Calu3 (cell line): ENCODE measurements around the gene CISD2. TPM values are rescaled to one million over a fixed set of nuclear protein-coding genes. Genes with fewer than 3 reads are reported as not detected.
"Not testable (repeated sequence)": the region's sequence is repeated elsewhere in the genome, so short reads cannot be mapped to it uniquely, and the experiment has no call there.

Experiments
- BruUV-seq: library from RNA; stranded (reverse); fragments of 400-500 nt; replicated peaks from 2 replicates; lab custom pipeline; 2021; lab: Mats Ljungman, UMichigan
- CTCF ChIA-PET: fragments of 300-600 bp; sonication (Branson Sonifier 250); formaldehyde crosslinking; loops from one replicate; lab custom pipeline; 2022; ENCODE audit warnings: antibody characterized with exemption; lab: Charles Lee
- DNase-seq: peaks from one replicate; pipeline ENCODE4 v3.0.0; 2022
- H3K27ac Mint-ChIP-seq: one replicate; pipeline ENCODE4 v1.8.0; 2022; ENCODE audit warnings: mixed read lengths; ENCODE audit not compliant: unreplicated experiment
- H3K27me3 Mint-ChIP-seq: one replicate; pipeline ENCODE4 v1.8.0; 2022; ENCODE audit warnings: mixed read lengths; ENCODE audit not compliant: unreplicated experiment
- H3K36me3 Mint-ChIP-seq: one replicate; pipeline ENCODE4 v1.8.0; 2022; ENCODE audit warnings: mild to moderate bottlenecking, moderate library complexity, mixed read lengths; ENCODE audit not compliant: insufficient read depth, unreplicated experiment
- H3K4me1 Mint-ChIP-seq: one replicate; pipeline ENCODE4 v1.8.0; 2022; ENCODE audit warnings: mild to moderate bottlenecking, low read depth, mixed read lengths; ENCODE audit not compliant: unreplicated experiment
- H3K4me3 Mint-ChIP-seq: one replicate; pipeline ENCODE4 v1.8.0; 2022; ENCODE audit warnings: mild to moderate bottlenecking, low read depth, moderate library complexity, mixed read lengths; ENCODE audit not compliant: unreplicated experiment
- H3K9me3 Mint-ChIP-seq: one replicate; pipeline ENCODE4 v1.8.0; 2022; ENCODE audit warnings: low read depth, mixed read lengths; ENCODE audit not compliant: unreplicated experiment
- intact Hi-C: fragments of 100-400 bp; cut with micrococcal nuclease; formaldehyde crosslinking; loops from one replicate; pipeline ENCODE4 v1.10.0; 2022; ENCODE audit not compliant: unreplicated experiment
- total RNA-seq: library from RNA; stranded (reverse); gene quantifications from 2 replicates; pipeline ENCODE4 v1.2.3, GENCODE V29; 2022
- TF ChIP-seq, protein P1 (sequence below): fragments of 200-600 bp; IDR thresholded peaks from one replicate; pipeline ENCODE4 v1.8.0; 2022; ENCODE audit warnings: antibody characterized with exemption; ENCODE audit not compliant: unreplicated experiment

Gene CISD2
- total RNA-seq, 1 experiment from 2014 or later: 36.9 TPM

DNA sequence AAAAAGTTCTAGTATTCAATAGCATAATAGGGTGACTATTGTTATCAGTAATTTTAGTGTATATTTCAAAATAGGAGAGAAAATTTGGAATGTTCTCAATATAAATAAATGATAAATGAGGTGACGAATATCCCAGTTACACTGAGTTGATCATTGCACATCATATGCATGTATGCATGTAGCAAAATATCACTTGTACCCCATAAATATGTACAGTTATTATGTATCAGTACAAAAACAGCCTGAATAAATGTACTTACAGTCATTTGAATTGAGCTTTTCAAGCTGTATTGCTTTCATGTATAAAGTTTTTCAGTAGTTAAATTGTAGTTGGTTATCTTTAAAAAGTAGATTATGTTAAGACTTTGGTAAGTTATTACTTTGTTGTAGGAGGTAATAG lies 12.6 kb downstream of the CISD2 start:
- Mint-ChIP-seq H3K4me3 (no peak overlapping the region), H3K27me3 (no peaks in the 10 kb centered on the region), H3K27ac (no peak overlapping the region), H3K36me3 (peaks cover 9% of the 10 kb centered on the region), H3K9me3 (peaks cover 2% of the 10 kb centered on the region), H3K4me1 (peaks cover 8% of the 10 kb centered on the region)
- BruUV-seq: no TSS peak
- TF ChIP-seq, protein P1, sequence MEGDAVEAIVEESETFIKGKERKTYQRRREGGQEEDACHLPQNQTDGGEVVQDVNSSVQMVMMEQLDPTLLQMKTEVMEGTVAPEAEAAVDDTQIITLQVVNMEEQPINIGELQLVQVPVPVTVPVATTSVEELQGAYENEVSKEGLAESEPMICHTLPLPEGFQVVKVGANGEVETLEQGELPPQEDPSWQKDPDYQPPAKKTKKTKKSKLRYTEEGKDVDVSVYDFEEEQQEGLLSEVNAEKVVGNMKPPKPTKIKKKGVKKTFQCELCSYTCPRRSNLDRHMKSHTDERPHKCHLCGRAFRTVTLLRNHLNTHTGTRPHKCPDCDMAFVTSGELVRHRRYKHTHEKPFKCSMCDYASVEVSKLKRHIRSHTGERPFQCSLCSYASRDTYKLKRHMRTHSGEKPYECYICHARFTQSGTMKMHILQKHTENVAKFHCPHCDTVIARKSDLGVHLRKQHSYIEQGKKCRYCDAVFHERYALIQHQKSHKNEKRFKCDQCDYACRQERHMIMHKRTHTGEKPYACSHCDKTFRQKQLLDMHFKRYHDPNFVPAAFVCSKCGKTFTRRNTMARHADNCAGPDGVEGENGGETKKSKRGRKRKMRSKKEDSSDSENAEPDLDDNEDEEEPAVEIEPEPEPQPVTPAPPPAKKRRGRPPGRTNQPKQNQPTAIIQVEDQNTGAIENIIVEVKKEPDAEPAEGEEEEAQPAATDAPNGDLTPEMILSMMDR: no peak
- CTCF ChIA-PET: no interaction called here
- DNase-seq: no peak
- intact Hi-C loops: no loop called here

DNA sequence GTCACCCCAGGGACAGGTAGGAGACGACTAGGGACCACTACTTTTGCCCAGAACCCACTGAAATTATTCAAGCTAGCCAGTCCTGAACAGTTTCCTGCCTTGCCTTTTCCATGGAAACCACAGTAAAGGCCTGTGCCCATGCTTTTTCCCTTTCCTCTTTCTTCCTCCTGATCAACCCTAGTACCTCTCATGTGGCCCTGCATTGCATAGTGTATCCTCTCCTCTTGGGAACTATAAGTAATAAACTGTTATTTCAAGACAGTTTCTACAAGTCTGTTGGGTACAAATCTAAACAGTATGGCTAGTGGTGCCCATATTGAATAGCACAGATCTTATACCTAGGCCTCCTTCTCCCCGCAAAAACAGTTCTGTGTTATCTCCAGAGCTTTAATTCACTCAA lies 14.5 kb downstream of the CISD2 start:
- no peak for DNase-seq
- H3K4me1 Mint-ChIP-seq: peaks cover 8% of the 10 kb centered on the region
- TF ChIP-seq, protein P1: no peak
- H3K27ac Mint-ChIP-seq: no peak overlapping the region
- H3K27me3 Mint-ChIP-seq: no peaks in the 10 kb centered on the region
- H3K9me3 Mint-ChIP-seq: no peaks in the 10 kb centered on the region
- no peak overlapping the region for H3K4me3 Mint-ChIP-seq
- no TSS peak for BruUV-seq
- intact Hi-C loops: no loop called here
- H3K36me3 Mint-ChIP-seq: peaks cover 8% of the 10 kb centered on the region
- CTCF ChIA-PET: no interaction called here

DNA sequence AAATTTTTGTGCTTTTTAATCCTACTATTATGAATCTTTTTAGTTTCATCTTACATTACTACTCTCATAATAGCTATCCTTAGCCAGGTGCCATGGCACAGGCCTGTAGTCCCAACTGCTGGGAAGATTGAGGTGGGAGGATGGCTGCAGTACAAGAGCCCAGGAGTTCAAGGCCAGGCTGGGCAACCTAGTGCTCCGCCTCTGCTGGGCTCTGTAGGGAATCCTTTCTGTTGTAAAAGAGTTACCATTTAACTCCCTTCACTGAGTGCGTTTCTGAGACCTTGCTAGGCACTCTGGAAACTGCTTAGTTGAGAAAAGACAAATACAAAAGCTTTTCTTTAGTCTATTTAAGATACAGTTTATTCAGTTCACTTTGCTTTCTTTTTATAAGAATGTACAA lies 19.8 kb downstream of the CISD2 start:
- H3K36me3 Mint-ChIP-seq, DNase-seq, H3K9me3 Mint-ChIP-seq, intact Hi-C loops, CTCF ChIA-PET, H3K27me3 Mint-ChIP-seq, H3K4me3 Mint-ChIP-seq, BruUV-seq, H3K27ac Mint-ChIP-seq, H3K4me1 Mint-ChIP-seq: not testable (repeated sequence)

DNA sequence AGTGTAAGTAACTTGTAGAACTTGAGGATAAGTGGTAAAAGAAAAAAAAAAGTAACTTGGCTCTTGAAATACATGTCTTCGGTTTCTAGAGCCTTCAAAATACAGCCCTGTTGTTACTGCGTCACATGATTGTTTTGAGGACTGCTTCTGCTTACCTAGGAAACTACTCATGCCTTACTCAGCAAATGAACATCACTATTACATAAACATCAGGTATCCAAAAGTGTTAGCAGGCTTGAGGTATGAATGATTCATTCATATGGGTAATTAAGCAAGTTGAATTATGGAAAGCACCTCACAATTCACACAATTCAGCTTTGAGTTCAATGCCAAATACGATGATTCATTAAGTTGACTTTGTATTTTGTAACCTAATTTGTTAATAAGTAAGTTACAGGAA lies 21.1 kb downstream of the CISD2 start:
- DNase-seq, H3K4me3 Mint-ChIP-seq, BruUV-seq, H3K36me3 Mint-ChIP-seq, CTCF ChIA-PET, H3K4me1 Mint-ChIP-seq, H3K9me3 Mint-ChIP-seq, H3K27ac Mint-ChIP-seq, intact Hi-C loops, H3K27me3 Mint-ChIP-seq: not testable (repeated sequence)

DNA sequence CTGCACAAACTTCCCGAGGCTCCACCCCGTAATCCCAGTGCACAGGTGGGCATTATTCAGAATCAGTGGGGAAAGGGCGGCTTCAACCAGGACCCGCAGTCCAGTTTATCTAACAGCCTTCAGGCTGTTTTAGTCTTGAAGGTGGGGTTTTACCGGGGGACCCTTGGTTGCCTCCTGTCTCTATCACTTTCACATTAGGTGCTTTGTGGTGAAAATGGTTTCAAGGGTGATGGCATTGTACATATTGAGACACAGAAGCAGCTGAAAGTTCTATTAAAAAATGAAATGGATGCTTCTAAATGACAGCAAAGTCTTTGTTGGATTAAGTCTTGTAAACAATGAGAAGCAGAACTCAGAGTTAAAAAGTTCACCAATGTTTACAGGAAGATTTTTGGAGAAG lies 27.8 kb downstream of the CISD2 start:
- H3K4me1 Mint-ChIP-seq, H3K27ac Mint-ChIP-seq, CTCF ChIA-PET, BruUV-seq, H3K36me3 Mint-ChIP-seq, H3K4me3 Mint-ChIP-seq, H3K27me3 Mint-ChIP-seq, DNase-seq, intact Hi-C loops, H3K9me3 Mint-ChIP-seq: not testable (repeated sequence)

DNA sequence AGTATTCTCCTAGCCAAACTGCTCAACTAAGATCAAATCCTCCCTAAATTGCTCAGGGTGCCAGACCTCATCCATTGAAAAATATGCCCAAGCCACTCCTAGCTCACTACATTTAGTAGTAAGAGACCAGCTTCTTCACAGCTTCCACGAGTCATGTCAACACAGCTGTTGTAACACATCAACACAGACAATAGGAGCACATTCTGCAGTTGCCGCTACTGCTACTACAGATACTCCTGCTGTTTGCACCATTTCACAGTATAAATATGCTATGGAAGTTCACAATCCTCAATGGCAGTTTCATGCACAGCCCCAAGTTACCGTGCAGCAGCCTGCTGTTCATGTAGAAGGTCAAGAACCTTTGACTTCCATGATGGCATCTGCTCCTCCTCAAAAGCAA lies 28.8 kb downstream of the CISD2 start:
- CTCF ChIA-PET, H3K27me3 Mint-ChIP-seq, H3K36me3 Mint-ChIP-seq, BruUV-seq, intact Hi-C loops, H3K4me3 Mint-ChIP-seq, DNase-seq, H3K9me3 Mint-ChIP-seq, H3K27ac Mint-ChIP-seq, H3K4me1 Mint-ChIP-seq: not testable (repeated sequence)
